ENCODE results near the gene INPP4A.

DNA sequence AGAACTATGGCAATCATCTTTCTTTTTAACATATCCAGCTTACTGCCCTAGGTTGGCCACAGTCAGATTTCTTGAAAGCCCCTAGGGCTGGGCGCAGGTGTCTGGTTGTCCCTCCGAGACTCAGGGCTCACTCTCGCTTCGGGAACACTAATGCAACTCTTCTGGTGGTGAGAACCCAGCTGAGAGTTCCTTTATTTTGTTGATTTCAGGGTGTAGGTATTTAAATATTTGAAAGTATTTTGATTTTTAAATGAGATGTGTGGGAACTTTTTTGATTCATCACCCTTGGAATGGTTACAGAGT lies 40.7 kb downstream of the INPP4A start:
- TF ChIP-seq, protein P1, sequence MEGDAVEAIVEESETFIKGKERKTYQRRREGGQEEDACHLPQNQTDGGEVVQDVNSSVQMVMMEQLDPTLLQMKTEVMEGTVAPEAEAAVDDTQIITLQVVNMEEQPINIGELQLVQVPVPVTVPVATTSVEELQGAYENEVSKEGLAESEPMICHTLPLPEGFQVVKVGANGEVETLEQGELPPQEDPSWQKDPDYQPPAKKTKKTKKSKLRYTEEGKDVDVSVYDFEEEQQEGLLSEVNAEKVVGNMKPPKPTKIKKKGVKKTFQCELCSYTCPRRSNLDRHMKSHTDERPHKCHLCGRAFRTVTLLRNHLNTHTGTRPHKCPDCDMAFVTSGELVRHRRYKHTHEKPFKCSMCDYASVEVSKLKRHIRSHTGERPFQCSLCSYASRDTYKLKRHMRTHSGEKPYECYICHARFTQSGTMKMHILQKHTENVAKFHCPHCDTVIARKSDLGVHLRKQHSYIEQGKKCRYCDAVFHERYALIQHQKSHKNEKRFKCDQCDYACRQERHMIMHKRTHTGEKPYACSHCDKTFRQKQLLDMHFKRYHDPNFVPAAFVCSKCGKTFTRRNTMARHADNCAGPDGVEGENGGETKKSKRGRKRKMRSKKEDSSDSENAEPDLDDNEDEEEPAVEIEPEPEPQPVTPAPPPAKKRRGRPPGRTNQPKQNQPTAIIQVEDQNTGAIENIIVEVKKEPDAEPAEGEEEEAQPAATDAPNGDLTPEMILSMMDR (IDR thresholded peaks at IDR 0.05) = no peak
- no peak for TF ChIP-seq EP300 (IDR thresholded peaks at IDR 0.05)
- no peak for TF ChIP-seq POLR2A (IDR thresholded peaks at IDR 0.05)
- no peak for TF ChIP-seq POLR2AphosphoS5 (IDR thresholded peaks at IDR 0.05)

Data from sigmoid colon (tissue), 4 donors.